Large intestine (tissue), 3 donors: ENCODE measurements around the gene CENPP. TPM values are rescaled to one million over a fixed set of nuclear protein-coding genes. Genes with fewer than 3 reads are reported as not detected.
A peak's percentile ranks its signal among the peaks of the same experiment; 100 is the strongest.

Experiments
- DNase-seq, 2 donors: peaks; one replicate each; pipeline versions ENCODE4 v3.0.0 to v3.0.0-alpha.2; 2013
- H3K27ac ChIP-seq: one replicate; pipeline ENCODE4 v1.5.1; 2013; ENCODE audit warnings: low read length
- H3K27me3 ChIP-seq: 2 replicates; pipeline ENCODE4 v1.6.1; 2013; ENCODE audit warnings: low read length; ENCODE audit not compliant: control insufficient read depth, insufficient read depth
- H3K36me3 ChIP-seq: 2 replicates; pipeline ENCODE4 v1.6.1; 2013; ENCODE audit warnings: low read length; ENCODE audit not compliant: control insufficient read depth, insufficient read depth
- H3K4me1 ChIP-seq: one replicate; pipeline ENCODE4 v1.6.1; 2013; ENCODE audit warnings: low read length; ENCODE audit not compliant: control insufficient read depth, insufficient read depth
- H3K4me3 ChIP-seq: one replicate; pipeline ENCODE4 v1.5.1; 2013; ENCODE audit warnings: low read length
- H3K9me3 ChIP-seq: one replicate; pipeline ENCODE4 v1.6.1; 2013; ENCODE audit warnings: mild to moderate bottlenecking, low read depth, low read length, moderate library complexity; ENCODE audit not compliant: control insufficient read depth
- WGBS: methylation state at CpG from one replicate; pipeline ENCODE4 v1.1.5; 2013; ENCODE audit warnings: low lambda C conversion rate; ENCODE audit not compliant: insufficient coverage; 5-methylcytosine and 5-hydroxymethylcytosine counted together
- polyA plus RNA-seq: library from polyadenylated mRNA; unstranded; fragments of 120-200 nt; gene quantifications from one replicate; pipeline ENCODE4 v1.2.1, GENCODE V29; 2013

CENPP gene
- polyA plus RNA-seq, 1 donor = 2.8 TPM

DNA sequence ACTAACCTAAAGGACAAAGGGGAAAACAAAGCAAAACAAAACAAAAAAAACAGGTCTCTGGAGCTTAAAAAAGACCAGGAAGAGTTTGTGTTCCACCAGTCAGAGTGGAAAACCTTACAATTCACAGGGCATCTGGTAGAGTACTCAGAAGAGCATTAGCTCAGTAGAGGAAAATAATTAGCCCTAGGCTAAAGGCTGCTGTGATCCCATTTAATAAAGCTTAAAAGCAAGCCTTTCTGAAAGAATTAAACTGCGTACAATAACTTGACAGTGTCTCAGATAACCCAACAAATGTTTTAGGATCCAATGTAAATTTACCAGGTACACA lies 202.7 kb downstream of the CENPP start:
- no peak for DNase-seq
- Histone ChIP-seq H3K27ac (no peak overlapping the region), H3K4me3 (no peak overlapping the region), H3K9me3 (peaks cover 6% of the 10 kb centered on the region), H3K4me1 (peaks cover 1% of the 10 kb centered on the region), H3K27me3 (no peaks in the 10 kb centered on the region), H3K36me3 (no peaks in the 10 kb centered on the region)
- no CpG with 5 or more reads among the region's 1 CpG for WGBS

GRCh38 chr9:92529124-92529523 lies 203.4 kb downstream of the CENPP start:
- peaks cover 6% of the 10 kb centered on the region for H3K9me3 ChIP-seq
- H3K4me3 ChIP-seq = no peak overlapping the region
- H3K4me1 ChIP-seq = peaks cover 4% of the 10 kb centered on the region
- no CpG with 5 or more reads among the region's 3 CpGs for WGBS
- no peak for DNase-seq
- no peaks in the 10 kb centered on the region for H3K36me3 ChIP-seq
- H3K27me3 ChIP-seq = no peaks in the 10 kb centered on the region
- no peak overlapping the region for H3K27ac ChIP-seq

GRCh38 chr9:92530893-92531292 lies 205.1 kb downstream of the CENPP start:
- Histone ChIP-seq H3K9me3 (peaks cover 6% of the 10 kb centered on the region), H3K27ac (no peak overlapping the region), H3K4me3 (no peak overlapping the region), H3K36me3 (no peaks in the 10 kb centered on the region), H3K27me3 (no peaks in the 10 kb centered on the region), H3K4me1 (peaks cover 5% of the 10 kb centered on the region)
- no peak for DNase-seq

DNA sequence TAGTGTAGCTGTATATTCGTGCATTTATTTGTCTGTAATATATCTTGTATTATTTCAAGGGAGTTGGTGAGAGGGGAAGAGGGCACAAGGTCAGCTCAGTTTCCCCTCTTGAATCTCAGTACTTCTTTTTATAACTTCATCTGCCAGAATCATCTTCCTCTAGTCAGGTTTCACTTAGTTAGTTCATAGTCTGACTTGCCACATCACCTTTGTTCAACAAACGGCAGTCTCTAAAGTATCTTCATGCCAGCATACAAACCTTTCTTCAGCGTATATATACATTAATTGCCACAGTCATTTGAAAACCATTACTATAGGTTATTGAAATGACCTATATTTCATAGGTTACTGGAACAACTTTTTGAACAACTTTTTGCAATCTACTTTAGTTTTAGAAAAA lies 208.5 kb downstream of the CENPP start:
- peaks cover 10% of the 10 kb centered on the region for H3K4me1 ChIP-seq
- peaks cover 6% of the 10 kb centered on the region for H3K9me3 ChIP-seq
- peak overlapping the region; percentile 64 for H3K27ac ChIP-seq
- no peaks in the 10 kb centered on the region for H3K27me3 ChIP-seq
- H3K4me3 ChIP-seq = no peak overlapping the region
- DNase-seq = peak; percentile 24 to 63
- WGBS = no CpG with 5 or more reads among the region's 3 CpGs
- H3K36me3 ChIP-seq = no peaks in the 10 kb centered on the region

- H3K4me3 ChIP-seq = no peak overlapping the region
- no CpG with 5 or more reads among the region's 1 CpG for WGBS
- H3K27me3 ChIP-seq = no peaks in the 10 kb centered on the region
- H3K36me3 ChIP-seq = no peaks in the 10 kb centered on the region
- H3K27ac ChIP-seq = peak overlapping the region; percentile 64
- peak in 1 of 2 donors; percentile 59 for DNase-seq
- peaks cover 10% of the 10 kb centered on the region for H3K4me1 ChIP-seq
- H3K9me3 ChIP-seq = peaks cover 6% of the 10 kb centered on the region
Measured at GRCh38 chr9:92534674-92535073, 208.9 kb downstream of the CENPP start.

- no peaks in the 10 kb centered on the region for H3K27me3 ChIP-seq
- H3K27ac ChIP-seq = peak within 1 kb of the TSS; percentile 64
- WGBS = 0% methylated on average over 2 of the region's 7 CpGs
- peak; percentile 83 to 93 for DNase-seq
- H3K9me3 ChIP-seq = peaks cover 6% of the 10 kb centered on the region
- H3K4me1 ChIP-seq = peaks cover 10% of the 10 kb centered on the region
- no peaks in the 10 kb centered on the region for H3K36me3 ChIP-seq
- peak within 1 kb of the TSS; percentile 29 for H3K4me3 ChIP-seq
Measured at GRCh38 chr9:92535940-92536850, 210.4 kb downstream of the CENPP start, which contains the start of gene ECM2. TSS of gene ECM2 (minus strand) at chr9:92535990. CDS start at chr9:92522866, 13,124 bp downstream.

GRCh38 chr9:92538541-92538940 lies 212.8 kb downstream of the CENPP start:
- Histone ChIP-seq H3K4me1 (peaks cover 10% of the 10 kb centered on the region), H3K27me3 (no peaks in the 10 kb centered on the region), H3K9me3 (peaks cover 5% of the 10 kb centered on the region), H3K4me3 (no peak overlapping the region), H3K27ac (no peak overlapping the region), H3K36me3 (no peaks in the 10 kb centered on the region)
- WGBS = 80% methylated on average over 1 of the region's 2 CpGs
- DNase-seq = no peak

DNA sequence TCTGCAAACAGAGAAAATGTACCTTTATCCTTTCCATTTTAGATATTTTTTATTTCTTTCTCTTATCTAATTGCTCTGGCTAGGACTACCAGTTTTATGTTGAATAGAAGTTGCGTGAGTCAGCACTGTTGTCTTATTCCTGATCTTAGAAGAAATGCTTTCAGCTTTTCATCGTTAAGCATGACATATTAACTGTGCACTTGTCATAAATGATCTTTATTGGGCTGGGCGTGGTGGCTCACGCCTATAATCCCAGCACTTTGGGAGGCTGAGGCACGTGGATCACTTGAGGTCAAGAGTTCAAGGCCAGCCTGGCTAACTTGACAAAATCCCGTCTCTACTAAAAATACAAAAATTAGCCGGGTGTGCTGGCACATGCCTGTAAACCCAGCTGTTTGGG lies 218.2 kb downstream of the CENPP start:
- DNase-seq = no peak
- H3K27ac ChIP-seq = no peak overlapping the region
- no peaks in the 10 kb centered on the region for H3K36me3 ChIP-seq
- H3K9me3 ChIP-seq = peaks cover 14% of the 10 kb centered on the region
- H3K4me1 ChIP-seq = no peaks in the 10 kb centered on the region
- H3K27me3 ChIP-seq = no peaks in the 10 kb centered on the region
- WGBS = no CpG with 5 or more reads among the region's 7 CpGs
- no peak overlapping the region for H3K4me3 ChIP-seq

GRCh38 chr9:92545002-92545510 lies 219.3 kb downstream of the CENPP start:
- H3K27ac ChIP-seq = no peak overlapping the region

GRCh38 chr9:92547356-92547755 lies 221.6 kb downstream of the CENPP start:
- Histone ChIP-seq H3K4me3 (no peak overlapping the region), H3K36me3 (no peaks in the 10 kb centered on the region), H3K27ac (no peak overlapping the region), H3K4me1 (no peaks in the 10 kb centered on the region), H3K27me3 (no peaks in the 10 kb centered on the region), H3K9me3 (peaks cover 14% of the 10 kb centered on the region)
- DNase-seq = no peak
- WGBS = 100% methylated on average over 3 of the region's 3 CpGs

More at GRCh38 chr9:92545002-92545510, 219.3 kb downstream of the CENPP start:
- no peaks in the 10 kb centered on the region for H3K36me3 ChIP-seq
- no peaks in the 10 kb centered on the region for H3K27me3 ChIP-seq
- no peak for DNase-seq
- no peaks in the 10 kb centered on the region for H3K4me1 ChIP-seq
- H3K4me3 ChIP-seq = no peak overlapping the region
- peaks cover 14% of the 10 kb centered on the region for H3K9me3 ChIP-seq
- no CpG with 5 or more reads among the region's 33 CpGs for WGBS
